Measurements from ENCODE around the gene OR14I1.

GRCh38 chr1:248730507-248731335 lies 28.2 kb upstream of the OR14I1 start:
- TF ChIP-seq POLR2AphosphoS5 (IDR thresholded peaks at IDR 0.05) (no peak), CTCF (IDR thresholded peaks at IDR 0.05) (no peak), EP300 (IDR thresholded peaks at IDR 0.05; ENCODE audit: low read depth) (no peak)
